ENCODE results near the gene AGMO. TPM values are rescaled to one million over a fixed set of nuclear protein-coding genes. Genes with fewer than 3 reads are reported as not detected.

AGMO gene
- total RNA-seq, 3 donors from 2014 or later, result 1.4 to 4.3 (median 1.6) TPM

- intact Hi-C loops (cut with DNase I; ENCODE audit: low total_unique reads), result no loop called here
- TF ChIP-seq, protein P1, sequence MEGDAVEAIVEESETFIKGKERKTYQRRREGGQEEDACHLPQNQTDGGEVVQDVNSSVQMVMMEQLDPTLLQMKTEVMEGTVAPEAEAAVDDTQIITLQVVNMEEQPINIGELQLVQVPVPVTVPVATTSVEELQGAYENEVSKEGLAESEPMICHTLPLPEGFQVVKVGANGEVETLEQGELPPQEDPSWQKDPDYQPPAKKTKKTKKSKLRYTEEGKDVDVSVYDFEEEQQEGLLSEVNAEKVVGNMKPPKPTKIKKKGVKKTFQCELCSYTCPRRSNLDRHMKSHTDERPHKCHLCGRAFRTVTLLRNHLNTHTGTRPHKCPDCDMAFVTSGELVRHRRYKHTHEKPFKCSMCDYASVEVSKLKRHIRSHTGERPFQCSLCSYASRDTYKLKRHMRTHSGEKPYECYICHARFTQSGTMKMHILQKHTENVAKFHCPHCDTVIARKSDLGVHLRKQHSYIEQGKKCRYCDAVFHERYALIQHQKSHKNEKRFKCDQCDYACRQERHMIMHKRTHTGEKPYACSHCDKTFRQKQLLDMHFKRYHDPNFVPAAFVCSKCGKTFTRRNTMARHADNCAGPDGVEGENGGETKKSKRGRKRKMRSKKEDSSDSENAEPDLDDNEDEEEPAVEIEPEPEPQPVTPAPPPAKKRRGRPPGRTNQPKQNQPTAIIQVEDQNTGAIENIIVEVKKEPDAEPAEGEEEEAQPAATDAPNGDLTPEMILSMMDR (IDR thresholded peaks at IDR 0.05), result no peak
- TF ChIP-seq POLR2AphosphoS5 (IDR thresholded peaks at IDR 0.05) (no peak), POLR2A (IDR thresholded peaks at IDR 0.05) (no peak)
- no peak overlapping the region for H3K27ac ChIP-seq
- DNase-seq (ENCODE audit: low spot score in 2 of 2), result no peak
- H3K4me3 ChIP-seq, result no peak overlapping the region
- H3K27me3 ChIP-seq, result no peaks in the 10 kb centered on the region
- H3K36me3 ChIP-seq, result no peaks in the 10 kb centered on the region
- H3K4me1 ChIP-seq, result no peaks in the 10 kb centered on the region
- H3K9me3 ChIP-seq, result no peaks in the 10 kb centered on the region
These were observed 121.3 kb downstream of the AGMO start for GRCh38 chr7:15440482-15440881.

- Histone ChIP-seq H3K9me3 (no peaks in the 10 kb centered on the region), H3K4me1 (no peaks in the 10 kb centered on the region), H3K36me3 (no peaks in the 10 kb centered on the region), H3K27me3 (no peaks in the 10 kb centered on the region), H3K4me3 (no peak overlapping the region), H3K27ac (no peak overlapping the region)
- intact Hi-C loops (cut with DNase I; ENCODE audit: low total_unique reads), result no loop called here
- TF ChIP-seq POLR2A (IDR thresholded peaks at IDR 0.05) (no peak), POLR2AphosphoS5 (IDR thresholded peaks at IDR 0.05) (no peak)
- TF ChIP-seq, protein P1 (IDR thresholded peaks at IDR 0.05), result no peak
- no peak for DNase-seq (ENCODE audit: low spot score in 2 of 2)
These were observed 122.0 kb downstream of the AGMO start for GRCh38 chr7:15439853-15440252.

GRCh38 chr7:15433151-15433550 is 128.7 kb downstream of the AGMO start:
- intact Hi-C loops (cut with DNase I; ENCODE audit: low total_unique reads), result no loop called here
- no peak overlapping the region for H3K4me3 ChIP-seq
- no peak overlapping the region for H3K27ac ChIP-seq
- H3K4me1 ChIP-seq, result no peaks in the 10 kb centered on the region
- no peaks in the 10 kb centered on the region for H3K27me3 ChIP-seq
- no peaks in the 10 kb centered on the region for H3K36me3 ChIP-seq
- TF ChIP-seq POLR2A (IDR thresholded peaks at IDR 0.05) (no peak), POLR2AphosphoS5 (IDR thresholded peaks at IDR 0.05) (no peak)
- TF ChIP-seq, protein P1 (IDR thresholded peaks at IDR 0.05), result no peak
- DNase-seq (ENCODE audit: low spot score in 2 of 2), result no peak
- no peaks in the 10 kb centered on the region for H3K9me3 ChIP-seq

GRCh38 chr7:15430911-15431310 is 130.9 kb downstream of the AGMO start:
- Histone ChIP-seq H3K9me3 (no peaks in the 10 kb centered on the region), H3K4me1 (no peaks in the 10 kb centered on the region), H3K4me3 (no peak overlapping the region), H3K27me3 (no peaks in the 10 kb centered on the region), H3K27ac (no peak overlapping the region), H3K36me3 (no peaks in the 10 kb centered on the region)
- no peak for DNase-seq (ENCODE audit: low spot score in 2 of 2)
- TF ChIP-seq, protein P1 (IDR thresholded peaks at IDR 0.05), result no peak
- TF ChIP-seq POLR2AphosphoS5 (IDR thresholded peaks at IDR 0.05) (no peak), POLR2A (IDR thresholded peaks at IDR 0.05) (no peak)
- intact Hi-C loops (cut with DNase I; ENCODE audit: low total_unique reads), result no loop called here

DNA sequence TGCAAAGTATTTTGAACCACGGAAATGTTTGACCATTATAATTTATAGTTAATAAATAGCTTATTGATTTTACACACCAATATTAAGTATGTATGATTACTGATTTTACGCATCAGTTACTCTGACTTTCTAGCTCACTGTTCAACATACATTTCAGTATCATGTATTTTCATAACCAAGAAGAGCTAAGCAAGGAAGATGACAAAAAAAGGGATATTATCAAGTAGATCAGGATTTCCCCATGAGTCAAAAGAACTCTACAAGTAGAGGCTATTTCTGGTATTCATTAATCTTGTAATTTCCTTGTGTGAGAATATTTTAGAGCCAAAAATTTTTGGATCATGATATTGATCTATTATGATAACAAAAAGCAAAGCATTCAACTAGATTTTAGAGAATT is 131.6 kb downstream of the AGMO start:
- H3K27me3 ChIP-seq, result no peaks in the 10 kb centered on the region
- H3K36me3 ChIP-seq, result no peaks in the 10 kb centered on the region
- no peak for TF ChIP-seq POLR2A (IDR thresholded peaks at IDR 0.05)
- TF ChIP-seq, protein P1 (IDR thresholded peaks at IDR 0.05), result no peak
- no peak for TF ChIP-seq POLR2AphosphoS5 (IDR thresholded peaks at IDR 0.05)
- intact Hi-C loops (cut with DNase I; ENCODE audit: low total_unique reads), result no loop called here
- DNase-seq (ENCODE audit: low spot score in 2 of 2), result no peak
- H3K4me1 ChIP-seq, result no peaks in the 10 kb centered on the region
- H3K27ac ChIP-seq, result no peak overlapping the region
- H3K4me3 ChIP-seq, result no peak overlapping the region
- H3K9me3 ChIP-seq, result no peaks in the 10 kb centered on the region

All from breast epithelium (tissue), 4 donors.